ENCODE results near the gene MAGEB6. TPM values are rescaled to one million over a fixed set of nuclear protein-coding genes. Genes with fewer than 3 reads are reported as not detected.
"Not testable (repeated sequence)": the region's sequence is repeated elsewhere in the genome, so short reads cannot be mapped to it uniquely, and the experiment has no call there.

The MAGEB6 gene, protein sequence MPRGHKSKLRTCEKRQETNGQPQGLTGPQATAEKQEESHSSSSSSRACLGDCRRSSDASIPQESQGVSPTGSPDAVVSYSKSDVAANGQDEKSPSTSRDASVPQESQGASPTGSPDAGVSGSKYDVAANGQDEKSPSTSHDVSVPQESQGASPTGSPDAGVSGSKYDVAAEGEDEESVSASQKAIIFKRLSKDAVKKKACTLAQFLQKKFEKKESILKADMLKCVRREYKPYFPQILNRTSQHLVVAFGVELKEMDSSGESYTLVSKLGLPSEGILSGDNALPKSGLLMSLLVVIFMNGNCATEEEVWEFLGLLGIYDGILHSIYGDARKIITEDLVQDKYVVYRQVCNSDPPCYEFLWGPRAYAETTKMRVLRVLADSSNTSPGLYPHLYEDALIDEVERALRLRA
- total RNA-seq = not detected

DNA sequence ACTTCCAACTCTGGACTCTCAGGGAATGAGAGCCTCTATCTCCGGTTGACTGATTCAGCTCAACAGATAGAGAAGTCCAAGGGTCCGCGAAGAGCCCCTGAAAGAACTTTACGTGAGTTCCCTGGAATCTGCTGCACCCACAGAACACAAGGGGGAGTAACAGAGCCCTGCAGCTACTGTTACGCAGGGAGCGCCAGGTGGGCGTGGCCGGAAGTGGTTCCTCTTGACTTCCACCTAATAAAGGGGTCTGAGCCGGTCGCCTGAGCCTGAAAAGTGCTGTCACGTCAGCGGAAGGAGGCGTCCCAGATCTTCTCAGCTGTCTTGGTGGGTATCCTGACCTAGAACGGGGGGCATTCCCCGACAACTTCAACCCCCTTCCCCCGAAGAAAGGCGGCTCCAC is at the start of gene MAGEB6:
Gene MAGEB6, plus strand, starts transcription at position 237 of the 400 bp plus-strand sequence. CDS start 1,407 bp downstream, outside the sequence.
- H3K4me3 ChIP-seq = no peak within 1 kb of the TSS
- TF ChIP-seq, protein P1, sequence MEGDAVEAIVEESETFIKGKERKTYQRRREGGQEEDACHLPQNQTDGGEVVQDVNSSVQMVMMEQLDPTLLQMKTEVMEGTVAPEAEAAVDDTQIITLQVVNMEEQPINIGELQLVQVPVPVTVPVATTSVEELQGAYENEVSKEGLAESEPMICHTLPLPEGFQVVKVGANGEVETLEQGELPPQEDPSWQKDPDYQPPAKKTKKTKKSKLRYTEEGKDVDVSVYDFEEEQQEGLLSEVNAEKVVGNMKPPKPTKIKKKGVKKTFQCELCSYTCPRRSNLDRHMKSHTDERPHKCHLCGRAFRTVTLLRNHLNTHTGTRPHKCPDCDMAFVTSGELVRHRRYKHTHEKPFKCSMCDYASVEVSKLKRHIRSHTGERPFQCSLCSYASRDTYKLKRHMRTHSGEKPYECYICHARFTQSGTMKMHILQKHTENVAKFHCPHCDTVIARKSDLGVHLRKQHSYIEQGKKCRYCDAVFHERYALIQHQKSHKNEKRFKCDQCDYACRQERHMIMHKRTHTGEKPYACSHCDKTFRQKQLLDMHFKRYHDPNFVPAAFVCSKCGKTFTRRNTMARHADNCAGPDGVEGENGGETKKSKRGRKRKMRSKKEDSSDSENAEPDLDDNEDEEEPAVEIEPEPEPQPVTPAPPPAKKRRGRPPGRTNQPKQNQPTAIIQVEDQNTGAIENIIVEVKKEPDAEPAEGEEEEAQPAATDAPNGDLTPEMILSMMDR (IDR thresholded peaks at IDR 0.05) = no peak
- TF ChIP-seq POLR2A (IDR thresholded peaks at IDR 0.05) = no peak
- H3K27me3 ChIP-seq = no peaks in the 10 kb centered on the region
- no peaks in the 10 kb centered on the region for H3K36me3 ChIP-seq
- H3K9me3 ChIP-seq = no peaks in the 10 kb centered on the region
- H3K27ac ChIP-seq = no peak within 1 kb of the TSS
- no peak for DNase-seq
- no peaks in the 10 kb centered on the region for H3K4me1 ChIP-seq

DNA sequence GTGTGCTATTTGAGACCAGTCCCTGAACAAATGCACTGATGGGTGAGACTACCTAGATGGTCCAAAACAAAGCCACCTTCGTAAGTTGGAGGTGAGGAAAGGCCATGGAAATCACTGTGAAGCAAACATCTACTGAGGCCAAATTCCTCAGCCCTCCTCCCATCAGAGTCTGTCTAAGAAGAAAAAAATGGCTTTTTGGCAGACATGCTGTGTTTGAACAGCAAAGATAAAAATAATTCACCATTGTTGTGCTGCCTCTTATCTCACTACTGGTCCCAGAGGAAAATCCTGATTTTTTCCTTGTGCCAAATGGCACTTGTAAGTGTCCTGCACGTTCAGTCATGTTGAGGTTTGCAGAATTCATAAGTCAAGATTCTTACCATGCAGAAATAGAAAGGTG is 46.2 kb upstream of the MAGEB6 start:
- DNase-seq = no peak
- no peaks in the 10 kb centered on the region for H3K9me3 ChIP-seq

DNA sequence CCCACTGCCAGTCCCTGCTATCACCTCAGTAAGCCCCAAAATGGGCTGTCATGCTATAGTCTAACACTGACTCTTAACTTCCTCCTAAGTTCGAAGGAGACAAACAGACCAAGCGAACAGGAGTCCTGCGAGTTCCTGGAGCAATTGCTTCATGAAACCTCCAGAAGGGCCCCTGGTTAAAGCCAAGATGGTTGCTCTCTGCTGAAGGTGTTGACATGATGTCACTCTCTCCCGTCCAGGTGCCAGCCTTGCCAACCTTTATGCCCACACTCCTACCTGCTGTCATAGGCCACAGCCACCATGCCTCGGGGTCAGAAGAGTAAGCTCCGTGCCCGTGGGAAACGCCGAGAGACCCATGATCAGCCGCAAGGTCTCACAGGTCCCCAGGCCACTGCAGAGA is 31.9 kb upstream of the MAGEB6 start, which contains the start of gene MAGEB6B:
Gene MAGEB6B, plus strand, starts transcription at position 301 of the 400 bp plus-strand sequence. Its CDS starts 0 bp downstream, at position 301.
- TF ChIP-seq, protein P1 (IDR thresholded peaks at IDR 0.05) = no peak
- no peak for TF ChIP-seq POLR2A (IDR thresholded peaks at IDR 0.05)

More for the DNA sequence above, 46.2 kb upstream of the MAGEB6 start:
- TF ChIP-seq POLR2A (IDR thresholded peaks at IDR 0.05) = no peak
- TF ChIP-seq, protein P1 (IDR thresholded peaks at IDR 0.05) = no peak
- Histone ChIP-seq H3K36me3 (no peaks in the 10 kb centered on the region), H3K4me3 (no peak overlapping the region), H3K27me3 (no peaks in the 10 kb centered on the region), H3K4me1 (no peaks in the 10 kb centered on the region), H3K27ac (no peak overlapping the region)

DNA sequence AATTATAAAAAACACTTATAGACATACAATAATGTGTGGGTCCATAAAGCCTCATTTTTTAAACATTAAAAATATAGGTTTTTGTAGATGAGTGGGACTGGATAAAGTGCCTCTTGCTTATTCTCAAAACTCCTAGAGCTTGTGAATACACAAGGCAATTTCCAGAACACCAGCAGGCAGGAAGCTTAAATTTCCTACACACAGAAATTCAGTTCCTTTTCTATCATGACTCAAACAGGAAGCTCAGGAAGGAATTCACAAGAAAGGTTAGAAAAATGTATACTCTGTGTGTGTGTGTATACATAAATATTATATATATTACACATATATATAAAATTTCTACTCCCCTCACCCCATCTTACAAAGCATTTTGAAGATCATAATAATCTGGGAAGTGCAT is 11.3 kb downstream of the MAGEB6 start:
- H3K4me3 ChIP-seq = no peak overlapping the region
- H3K9me3 ChIP-seq = no peaks in the 10 kb centered on the region
- TF ChIP-seq POLR2A (IDR thresholded peaks at IDR 0.05) = no peak
- TF ChIP-seq, protein P1 (IDR thresholded peaks at IDR 0.05) = no peak
- H3K27ac ChIP-seq = no peak overlapping the region
- no peak for DNase-seq
- no peaks in the 10 kb centered on the region for H3K4me1 ChIP-seq
- H3K27me3 ChIP-seq = no peaks in the 10 kb centered on the region
- no peaks in the 10 kb centered on the region for H3K36me3 ChIP-seq

More for the DNA sequence above, 31.9 kb upstream of the MAGEB6 start, which contains the start of gene MAGEB6B:
- no peak within 1 kb of the TSS for H3K4me3 ChIP-seq
- no peaks in the 10 kb centered on the region for H3K4me1 ChIP-seq
- DNase-seq = no peak
- H3K27ac ChIP-seq = no peak within 1 kb of the TSS
- no peaks in the 10 kb centered on the region for H3K9me3 ChIP-seq
- H3K36me3 ChIP-seq = no peaks in the 10 kb centered on the region
- no peaks in the 10 kb centered on the region for H3K27me3 ChIP-seq

DNA sequence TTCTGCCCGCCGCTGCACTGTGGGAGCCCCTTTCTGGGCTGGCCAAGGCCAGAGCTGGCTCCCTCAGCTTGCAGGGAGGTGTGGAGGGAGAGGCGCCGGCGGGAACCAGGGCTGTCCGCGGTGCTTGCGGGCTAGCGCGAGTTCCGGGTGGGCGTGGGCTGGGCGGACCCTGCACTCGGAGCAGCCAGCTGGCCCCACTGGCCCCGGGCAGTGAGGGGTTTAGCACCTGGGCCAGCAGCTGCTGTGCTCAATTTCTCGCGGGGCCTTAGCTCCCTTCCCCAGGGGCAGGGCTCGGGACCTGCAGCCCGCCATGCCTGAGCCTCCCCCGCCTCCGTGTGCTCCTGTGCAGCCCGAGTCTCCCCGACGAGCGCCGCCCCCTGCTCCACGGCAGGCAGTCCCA is 12.5 kb downstream of the MAGEB6 start:
- not testable (repeated sequence) for H3K4me3 ChIP-seq, H3K4me1 ChIP-seq, H3K9me3 ChIP-seq, H3K27ac ChIP-seq, H3K36me3 ChIP-seq, H3K27me3 ChIP-seq, DNase-seq

DNA sequence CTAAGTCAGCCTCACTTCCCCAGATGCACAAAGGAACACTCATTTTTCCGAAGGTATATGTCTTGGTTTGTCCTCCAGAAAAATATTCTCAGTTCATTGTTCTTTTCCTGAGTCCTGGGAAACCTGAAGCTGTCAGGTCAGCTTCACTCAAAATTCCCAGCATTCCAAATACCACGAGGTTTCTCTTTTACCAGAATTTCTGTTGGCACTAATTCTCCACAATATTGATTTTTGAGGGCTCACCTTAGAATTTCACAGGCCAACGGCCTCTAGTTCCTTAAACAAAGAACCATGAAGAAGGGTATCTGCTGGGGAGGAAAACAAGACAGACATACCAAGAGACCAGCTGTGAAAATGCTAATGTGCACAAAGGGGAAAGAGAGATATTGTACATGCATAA is 15.8 kb downstream of the MAGEB6 start:
- Histone ChIP-seq H3K27me3 (no peaks in the 10 kb centered on the region), H3K4me3 (no peak overlapping the region), H3K36me3 (no peaks in the 10 kb centered on the region), H3K9me3 (no peaks in the 10 kb centered on the region), H3K27ac (no peak overlapping the region), H3K4me1 (no peaks in the 10 kb centered on the region)
- no peak for DNase-seq
- TF ChIP-seq, protein P1 (IDR thresholded peaks at IDR 0.05) = no peak
- TF ChIP-seq POLR2A (IDR thresholded peaks at IDR 0.05) = no peak

All from Peyer's patch (tissue), 4 donors.